H1 (cell line): ENCODE measurements around the gene FAM3B. TPM values are rescaled to one million over a fixed set of nuclear protein-coding genes. Genes with fewer than 3 reads are reported as not detected.

Source experiments
- CTCF ChIA-PET: fragments of 300-600 bp; sonication (Branson Sonifier 250); formaldehyde crosslinking; loops from one replicate; lab custom pipeline; 2021; ENCODE audit not compliant: partially characterized antibody; lab: Charles Lee
- POLR2A ChIA-PET: fragments of 300-600 bp; sonication (Branson Sonifier 250); formaldehyde crosslinking; loops from one replicate; lab custom pipeline; 2021; ENCODE audit warnings: inconsistent platforms; ENCODE audit not compliant: partially characterized antibody; lab: Charles Lee
- DNase-seq, 2 experiments: peaks; one replicate each; pipeline versions ENCODE4 v3.0.0 to v3.0.0-alpha.2; 2010 to 2022; ENCODE audit warnings: low spot score in 2 of 2, low read depth in 1 of 2, mixed read lengths in 1 of 2
- FAIRE-seq: peaks from 2 replicates; lab custom pipeline; 2011; peaks lifted over from hg19 to GRCh38; lab: Jason Lieb, UNC
- H2AFZ ChIP-seq: 2 replicates; pipeline ENCODE4 v1.8.1; 2012; ENCODE audit warnings: low read length, inconsistent platforms
- H2AK5ac ChIP-seq: 2 replicates; pipeline ENCODE4 v1.6.1; 2013; ENCODE audit warnings: low read depth, low read length
- H2BK120ac ChIP-seq: replicated peaks from 2 replicates; pipeline ENCODE3; 2013; ENCODE audit warnings: low read depth, low read length, inconsistent platforms
- H2BK12ac ChIP-seq: 2 replicates; pipeline ENCODE4 v1.6.1; 2013; ENCODE audit warnings: low read depth, low read length
- H2BK15ac ChIP-seq: 2 replicates; pipeline ENCODE4 v1.6.1; 2013; ENCODE audit warnings: low read length
- H2BK20ac ChIP-seq: 2 replicates; pipeline ENCODE4 v1.6.1; 2013; ENCODE audit warnings: low read length
- H2BK5ac ChIP-seq: 2 replicates; pipeline ENCODE4 v1.6.1; 2013; ENCODE audit warnings: low read depth, low read length
- H3K14ac ChIP-seq: 2 replicates; pipeline ENCODE4 v1.6.1; 2013; ENCODE audit warnings: inconsistent platforms; ENCODE audit not compliant: insufficient read length
- H3K18ac ChIP-seq: 2 replicates; pipeline ENCODE4 v1.6.1; 2013; ENCODE audit warnings: low read length; ENCODE audit errors: extremely low read depth
- H3K23ac ChIP-seq: 2 replicates; pipeline ENCODE4 v1.6.1; 2013; ENCODE audit warnings: inconsistent platforms; ENCODE audit not compliant: insufficient read length
- H3K23me2 ChIP-seq: 2 replicates; pipeline ENCODE4 v1.6.1; 2013; ENCODE audit warnings: low read depth, low read length
- H3K27ac ChIP-seq: 2 replicates; pipeline ENCODE4 v1.6.1; 2011; ENCODE audit warnings: low read depth, low read length, inconsistent platforms
- H3K27me3 ChIP-seq, 4 experiments: replicated peaks in 1 of 4; 1 replicate in 1 of 4; 2 replicates in 3 of 4; pipeline versions ENCODE4 v1.6.1 to v1.8.1; 2011 to 2013; ENCODE audit warnings: low read length in 3 of 4, mild to moderate bottlenecking in 3 of 4, inconsistent platforms in 2 of 4, mixed read lengths in 2 of 4, moderate library complexity in 1 of 4; ENCODE audit not compliant: control insufficient read depth in 3 of 4, insufficient read depth in 3 of 4; ENCODE audit errors: extremely low read depth in 1 of 4
- H3K36me3 ChIP-seq, 4 experiments: 2 replicates each; pipeline versions ENCODE4 v1.6.1 to v1.8.1; 2011 to 2013; ENCODE audit warnings: mild to moderate bottlenecking in 4 of 4, low read length in 3 of 4, moderate library complexity in 2 of 4, control low read depth in 1 of 4, inconsistent platforms in 1 of 4; ENCODE audit not compliant: insufficient read depth in 4 of 4, control insufficient read depth in 2 of 4
- H3K4ac ChIP-seq: replicated peaks from 2 replicates; pipeline ENCODE3; 2013; ENCODE audit warnings: low read length, low read depth, mixed read lengths, inconsistent platforms; ENCODE audit not compliant: insufficient read length
- H3K4me1 ChIP-seq, 4 experiments: replicated peaks in 1 of 4; 1 replicate in 1 of 4; 2 replicates in 3 of 4; pipeline versions ENCODE4 v1.6.1 to v1.8.1; 2011 to 2013; ENCODE audit warnings: low read length in 3 of 4, inconsistent platforms in 2 of 4, mixed read lengths in 1 of 4; ENCODE audit not compliant: insufficient read depth in 4 of 4, control insufficient read depth in 3 of 4
- H3K4me2 ChIP-seq, 2 experiments: 2 replicates each; pipeline versions ENCODE4 v1.6.1 to v1.8.1; 2011 to 2013; ENCODE audit warnings: low read depth in 2 of 2, low read length in 2 of 2, control low read depth in 1 of 2, inconsistent platforms in 1 of 2, mild to moderate bottlenecking in 1 of 2; ENCODE audit not compliant: insufficient read depth in 1 of 2
- H3K4me3 ChIP-seq, 4 experiments: fragments of 200-600, 300-600 bp in 1 of 4; sonication (generic), shearing (Covaris generic), sonication (Bioruptor Twin) in 1 of 4; 2 replicates each; pipeline versions ENCODE4 v1.5.1 to v1.8.1; 2011 to 2016; ENCODE audit warnings: low read length in 4 of 4, low read depth in 3 of 4, control low read depth in 2 of 4, inconsistent platforms in 2 of 4, mild to moderate bottlenecking in 2 of 4, mixed read lengths in 1 of 4, moderate library complexity in 1 of 4; ENCODE audit not compliant: insufficient read depth in 2 of 4; ENCODE audit errors: extremely low read depth in 1 of 4
- H3K56ac ChIP-seq: replicated peaks from 2 replicates; pipeline ENCODE3; 2013; ENCODE audit warnings: low read depth, mild to moderate bottlenecking, mixed read lengths, low read length, inconsistent platforms; ENCODE audit not compliant: insufficient read length
- H3K79me1 ChIP-seq: 2 replicates; pipeline ENCODE4 v1.6.1; 2013; ENCODE audit warnings: low read depth, low read length, control low read depth
- H3K79me2 ChIP-seq, 2 experiments: 2 replicates each; pipeline versions ENCODE4 v1.6.1 to v1.8.1; 2012 to 2013; ENCODE audit warnings: low read length in 2 of 2, mild to moderate bottlenecking in 2 of 2, inconsistent platforms in 1 of 2; ENCODE audit not compliant: insufficient read depth in 2 of 2, control insufficient read depth in 1 of 2
- H3K9ac ChIP-seq, 4 experiments: replicated peaks in 1 of 4; 1 replicate in 1 of 4; 2 replicates in 3 of 4; pipeline versions ENCODE4 v1.6.1 to v1.8.1; 2011 to 2013; ENCODE audit warnings: low read depth in 3 of 4, low read length in 3 of 4, control low read depth in 2 of 4, mild to moderate bottlenecking in 2 of 4, moderate library complexity in 2 of 4, inconsistent platforms in 1 of 4; ENCODE audit errors: extremely low read depth in 1 of 4
- H3K9me3 ChIP-seq, 2 experiments: 2 replicates each; pipeline versions ENCODE4 v1.6.1 to v1.8.1; 2012 to 2013; ENCODE audit warnings: mild to moderate bottlenecking in 2 of 2, moderate library complexity in 2 of 2, control low read depth in 1 of 2, inconsistent platforms in 1 of 2, low read depth in 1 of 2, low read length in 1 of 2, mixed read lengths in 1 of 2; ENCODE audit not compliant: insufficient read depth in 2 of 2
- H4K20me1 ChIP-seq, 2 experiments: replicated peaks in 1 of 2; 2 replicates each; pipeline versions ENCODE3 to v1.8.1; 2011 to 2013; ENCODE audit warnings: inconsistent platforms in 2 of 2, low read length in 2 of 2, mild to moderate bottlenecking in 1 of 2; ENCODE audit not compliant: insufficient read depth in 2 of 2, control insufficient read depth in 1 of 2
- H4K5ac ChIP-seq: 2 replicates; pipeline ENCODE4 v1.6.1; 2013; ENCODE audit warnings: low read length, low read depth, mixed read lengths, inconsistent platforms; ENCODE audit not compliant: insufficient read length
- H4K8ac ChIP-seq: 2 replicates; pipeline ENCODE4 v1.8.0; 2013; ENCODE audit warnings: mild to moderate bottlenecking, moderate library complexity, low read length, inconsistent platforms; ENCODE audit not compliant: insufficient read depth; ENCODE audit errors: extremely low read depth
- H4K91ac ChIP-seq: replicated peaks from 2 replicates; pipeline ENCODE3; 2013; ENCODE audit warnings: low read length, mixed read lengths, inconsistent platforms; ENCODE audit not compliant: insufficient read length
- HDAC2 ChIP-seq, 2 experiments: fragments of 300-600 bp in 1 of 2; sonication (generic) in 1 of 2; IDR thresholded peaks; 2 replicates each; pipeline ENCODE4 v1.6.1; 2011 to 2012; ENCODE audit warnings: low read depth in 2 of 2, low read length in 2 of 2, mild to moderate bottlenecking in 2 of 2, moderate library complexity in 2 of 2, borderline replicate concordance in 1 of 2, inconsistent platforms in 1 of 2
- RBBP5 ChIP-seq: IDR thresholded peaks from 2 replicates; pipeline ENCODE4 v1.7.1; 2012; ENCODE audit warnings: low read depth, mild to moderate bottlenecking, inconsistent platforms, low read length, moderate library complexity, borderline replicate concordance
- RXRA ChIP-seq: IDR thresholded peaks from 2 replicates; pipeline ENCODE4 v1.6.1; 2011; ENCODE audit warnings: low read depth, mild to moderate bottlenecking, low read length, moderate library complexity; ENCODE audit not compliant: insufficient read depth
- SP2 ChIP-seq: IDR thresholded peaks from 2 replicates; pipeline ENCODE4 v1.6.1; 2012; ENCODE audit warnings: mild to moderate bottlenecking, low read length, inconsistent platforms
- TAF7 ChIP-seq: optimal IDR thresholded peaks from 2 replicates; pipeline ENCODE3; 2011; ENCODE audit warnings: low read depth, mild to moderate bottlenecking, inconsistent platforms, low read length, moderate library complexity, borderline replicate concordance
- TEAD4 ChIP-seq: IDR thresholded peaks from 2 replicates; pipeline ENCODE4 v1.6.1; 2012; ENCODE audit warnings: low read depth, low read length, inconsistent platforms, mixed read lengths
- YY1 ChIP-seq: IDR thresholded peaks from 2 replicates; pipeline ENCODE4 v1.6.1; 2011; ENCODE audit warnings: low read depth, mild to moderate bottlenecking, low read length
- WGBS, 2 experiments: shearing (Covaris generic) in 1 of 2; methylation state at CpG; one replicate each; pipeline versions ENCODE4 v1.1.6 to v1.1.7; 2013 to 2015; ENCODE audit warnings: low lambda C conversion rate in 2 of 2, mixed read lengths in 2 of 2, inconsistent platforms in 1 of 2, low coverage in 1 of 2, missing lambda C conversion rate in 1 of 2; ENCODE audit not compliant: insufficient replicate concordance in 2 of 2, insufficient coverage in 1 of 2, insufficient read length in 1 of 2; ENCODE audit errors: extremely low coverage in 1 of 2, missing lambda C conversion rate in 1 of 2; 5-methylcytosine and 5-hydroxymethylcytosine counted together
- polyA plus RNA-seq, 7 experiments: library from polyadenylated mRNA; depleted of rRNA in 3 of 7; stranded (reverse) in 5 of 7; unstranded in 2 of 7; fragments of >200 nt in 5 of 7; fragments of 200-250 nt in 2 of 7; gene quantifications; 1 replicate in 5 of 7; 2 replicates in 1 of 7; 4 replicates in 1 of 7; pipeline versions ENCODE4 v1.2.1 to v1.2.3, GENCODE V29; 2011 to 2013; ENCODE audit warnings: missing spikeins in 2 of 7, mixed read lengths in 2 of 7
- total RNA-seq: library from RNA; stranded (reverse); fragmentation: NEBNext Ultra II Directional; extraction: Animal tissue kit (Norgen Biotek cat#: 25700); gene quantifications from 2 replicates; pipeline ENCODE4 v1.2.1, GENCODE V29; 2021

The FAM3B gene
- total and polyA plus RNA-seq, 2 of the 8 experiments (the other 6 are each of a cell fraction or from before 2014, with no cell fraction given), result 2.0 TPM

DNA sequence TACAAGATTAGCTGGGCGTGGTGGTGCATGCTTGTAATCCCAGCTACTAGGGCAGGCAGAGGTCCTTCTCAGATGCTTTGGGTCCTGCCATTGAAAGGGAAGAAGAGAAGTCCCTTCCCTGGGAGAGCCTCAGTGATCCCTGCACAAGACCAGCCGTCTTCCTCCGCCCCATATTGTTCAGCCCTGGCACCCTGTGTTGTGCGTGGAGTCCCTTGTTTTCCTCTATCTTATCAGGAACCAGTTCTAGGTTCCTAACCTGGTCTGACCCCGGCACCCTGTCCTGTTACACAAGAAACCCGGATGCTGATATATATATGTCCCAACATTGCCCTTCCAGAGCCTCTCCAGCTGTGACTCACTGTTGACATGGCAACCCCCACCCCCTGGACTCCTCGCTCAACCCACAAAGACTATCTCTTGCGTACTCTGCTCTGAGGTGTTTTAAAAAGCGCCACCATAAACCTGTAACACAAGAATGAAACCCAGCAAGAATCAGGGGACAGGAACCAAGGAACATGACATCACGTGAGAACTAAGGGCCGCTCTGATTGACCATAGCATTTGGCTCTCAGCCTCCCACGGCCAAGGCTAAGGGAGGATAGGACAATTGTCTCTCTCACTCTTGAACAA is 50.0 kb downstream of the FAM3B start:
- Histone ChIP-seq H4K91ac (no peak overlapping the region), H2AFZ (no peak overlapping the region), H3K79me1 (no peaks in the 10 kb centered on the region), H3K9ac (no peak overlapping the region), H2BK20ac (no peak overlapping the region), H3K27me3 (peaks cover 0 to 1% (median 0%) of the 10 kb centered on the region in 4 experiments; a peak in 2 of 7 replicates), H3K23ac (no peak overlapping the region), H4K5ac (no peak overlapping the region), H4K20me1 (no peaks in the 10 kb centered on the region), H3K18ac (no peak overlapping the region), H2AK5ac (no peak overlapping the region), H2BK15ac (no peak overlapping the region), H3K4ac (no peak overlapping the region), H4K8ac (no peak overlapping the region), H3K9me3 (no peaks in the 10 kb centered on the region), H3K4me1 (peaks cover 0 to 15% (median 3%) of the 10 kb centered on the region in 4 experiments; a peak in 5 of 7 replicates), H3K14ac (no peak overlapping the region), H3K4me3 (no peak overlapping the region), H3K4me2 (no peak overlapping the region), H3K79me2 (no peaks in the 10 kb centered on the region), H3K36me3 (no peaks in the 10 kb centered on the region), H3K56ac (no peak overlapping the region), H2BK5ac (no peak overlapping the region), H2BK120ac (no peak overlapping the region), H3K27ac (no peak overlapping the region), H3K23me2 (no peaks in the 10 kb centered on the region; the same call in 1 of the 2 replicates), H2BK12ac (no peak overlapping the region)
- TF ChIP-seq RBBP5, result no peak
- TF ChIP-seq TEAD4, result no peak
- no peak for TF ChIP-seq YY1
- no peak for TF ChIP-seq TAF7
- TF ChIP-seq HDAC2 (IDR thresholded peaks at IDR 0.05; ENCODE audit: borderline replicate concordance in 1 of 2, low read depth in 2 of 2, low read length in 2 of 2), result no peak
- TF ChIP-seq RXRA, result no peak
- TF ChIP-seq SP2, result no peak
- POLR2A ChIA-PET, result no interaction called here
- CTCF ChIA-PET, result interaction anchor here (0.7 to 7.3 kb wide), 5 partner anchors 14 to 740 kb away, joined by 3 to 45 read pairs (median 5); no protein-coding TSS in a partner anchor
- FAIRE-seq (no peak), DNase-seq (no peak)
- WGBS, 2 experiments, result 91% methylated on average over 12 of the region's 12 CpGs; no CpG with 5 or more reads in 1 of the 2 experiments
